ENCODE data around the gene FCRL6. TPM values are rescaled to one million over a fixed set of nuclear protein-coding genes. Genes with fewer than 3 reads are reported as not detected.

The FCRL6 gene
- total RNA-seq, 3 donors from 2014 or later (not counting 1 experiment from before 2014, with no cell fraction given), result 138 to 309 (median 298) TPM

DNA sequence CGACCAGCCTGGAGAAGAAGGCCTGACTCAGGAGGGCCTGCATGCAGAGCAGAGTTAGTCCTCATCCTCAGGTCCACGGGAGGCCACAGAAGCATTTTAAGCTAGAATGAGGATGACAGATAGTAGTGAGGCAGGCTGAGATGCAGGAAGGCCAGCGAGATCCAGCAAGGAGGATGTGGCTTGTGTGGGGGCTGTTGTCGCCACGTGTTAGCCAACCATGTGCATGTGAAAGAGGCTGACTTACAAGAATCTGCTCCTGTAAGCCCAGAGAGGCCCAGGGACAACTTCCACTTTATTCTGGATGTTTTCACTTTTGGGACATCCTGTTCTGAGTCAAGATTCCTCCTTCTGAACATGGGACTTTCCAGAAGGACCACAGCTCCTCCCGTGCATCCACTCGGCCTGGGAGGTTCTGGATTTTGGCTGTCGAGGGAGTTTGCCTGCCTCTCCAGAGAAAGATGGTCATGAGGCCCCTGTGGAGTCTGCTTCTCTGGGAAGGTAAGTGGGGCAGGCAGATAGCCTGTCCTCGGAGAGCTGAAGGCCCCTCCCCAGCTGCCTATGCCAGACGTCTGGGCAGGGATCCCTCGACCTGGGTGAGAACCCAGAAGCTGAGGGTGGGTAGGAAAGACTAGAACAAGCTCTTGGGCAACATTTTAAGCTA, 24.4 kb downstream of the FCRL6 start, which contains the start of gene SLAMF8:
SLAMF8 (plus strand) TSS at position 433 of the 661 bp plus-strand sequence; CDS start at position 459, 26 bp downstream.
- peaks cover 24% of the 10 kb centered on the region for H3K9me3 ChIP-seq (ENCODE audit: control insufficient read depth, insufficient read depth, low read length)
- H3K4me3 ChIP-seq (ENCODE audit: low read length), result peak within 1 kb of the TSS; percentile 3
- Mint-ChIP-seq H3K36me3 (peaks cover 10% of the 10 kb centered on the region), H3K4me3 (peak within 1 kb of the TSS; percentile 62), H3K27ac (peak within 1 kb of the TSS; percentile 90 to 92), H3K4me1 (peaks cover 85 to 92% of the 10 kb centered on the region in 2 donors), H3K27me3 (ENCODE audit: low read depth in 2 of 2) (peaks cover 20 to 24% of the 10 kb centered on the region in 2 donors), H3K9me3 (peaks cover 5 to 6% of the 10 kb centered on the region in 2 donors)
- H3K27ac ChIP-seq (ENCODE audit: low read length), result peak within 1 kb of the TSS; percentile 42
- DNase-seq (peak; percentile 80 to 81), ATAC-seq (peak; percentile 78 to 87 (median 85))
- H3K36me3 ChIP-seq (ENCODE audit: control insufficient read depth, insufficient read depth, low read length), result no peaks in the 10 kb centered on the region
- WGBS (ENCODE audit: insufficient coverage), result 30% methylated on average over 11 of the region's 11 CpGs
- intact Hi-C loops (cut with micrococcal nuclease), result loop anchor here (2.0 to 10.0 kb wide), 2 partner anchors 26 to 1248 kb away; no protein-coding TSS in a partner anchor
- no peaks in the 10 kb centered on the region for H3K27me3 ChIP-seq (ENCODE audit: control insufficient read depth, insufficient read depth, low read length)
- peaks cover 86% of the 10 kb centered on the region for H3K4me1 ChIP-seq (ENCODE audit: control insufficient read depth, insufficient read depth, low read length)
- TF ChIP-seq CTCF (IDR thresholded peaks at IDR 0.05), result no peak

GRCh38 chr1:159827102-159827490, 24.9 kb downstream of the FCRL6 start:
- DNase-seq (peak; percentile 23 to 47), ATAC-seq (peak; percentile 54 to 60 (median 59))
- Mint-ChIP-seq H3K4me1 (peaks cover 80 to 87% of the 10 kb centered on the region in 2 donors), H3K27me3 (ENCODE audit: low read depth in 2 of 2) (peaks cover 20 to 25% of the 10 kb centered on the region in 2 donors), H3K27ac (peak overlapping the region; percentile 90 to 92), H3K36me3 (peaks cover 10% of the 10 kb centered on the region), H3K4me3 (peak overlapping the region; percentile 62), H3K9me3 (peaks cover 5 to 6% of the 10 kb centered on the region in 2 donors)
- intact Hi-C loops (cut with micrococcal nuclease), result loop anchor here (2.0 to 10.0 kb wide), 2 partner anchors 26 to 1248 kb away; no protein-coding TSS in a partner anchor
- Histone ChIP-seq H3K4me3 (ENCODE audit: low read length) (peak overlapping the region; percentile 3), H3K9me3 (ENCODE audit: control insufficient read depth, insufficient read depth, low read length) (peaks cover 24% of the 10 kb centered on the region), H3K27ac (ENCODE audit: low read length) (peak overlapping the region; percentile 42), H3K36me3 (ENCODE audit: control insufficient read depth, insufficient read depth, low read length) (no peaks in the 10 kb centered on the region), H3K27me3 (ENCODE audit: control insufficient read depth, insufficient read depth, low read length) (no peaks in the 10 kb centered on the region), H3K4me1 (ENCODE audit: control insufficient read depth, insufficient read depth, low read length) (peaks cover 81% of the 10 kb centered on the region)
- WGBS (ENCODE audit: insufficient coverage), result 58% methylated on average over 6 of the region's 6 CpGs
- no peak for TF ChIP-seq CTCF (IDR thresholded peaks at IDR 0.05)

GRCh38 chr1:159827549-159827948, 25.4 kb downstream of the FCRL6 start:
- no peaks in the 10 kb centered on the region for H3K27me3 ChIP-seq (ENCODE audit: control insufficient read depth, insufficient read depth, low read length)
- no peak overlapping the region for H3K4me3 ChIP-seq (ENCODE audit: low read length)
- ATAC-seq (peak in 2 of 3 donors; percentile 24 to 25), DNase-seq (peak in 1 of 2 donors; percentile 72)
- intact Hi-C loops (cut with micrococcal nuclease), result loop anchor here (2.0 to 10.0 kb wide), 2 partner anchors 27 to 1247 kb away; no protein-coding TSS in a partner anchor
- H3K36me3 ChIP-seq (ENCODE audit: control insufficient read depth, insufficient read depth, low read length), result no peaks in the 10 kb centered on the region
- peak overlapping the region; percentile 42 for H3K27ac ChIP-seq (ENCODE audit: low read length)
- H3K4me1 ChIP-seq (ENCODE audit: control insufficient read depth, insufficient read depth, low read length), result peaks cover 78% of the 10 kb centered on the region
- Mint-ChIP-seq H3K27ac (peak overlapping the region; percentile 90 to 92), H3K4me1 (peaks cover 75 to 83% of the 10 kb centered on the region in 2 donors), H3K9me3 (peaks cover 5 to 6% of the 10 kb centered on the region in 2 donors), H3K36me3 (peaks cover 10% of the 10 kb centered on the region), H3K27me3 (ENCODE audit: low read depth in 2 of 2) (peaks cover 20 to 24% of the 10 kb centered on the region in 2 donors), H3K4me3 (peak overlapping the region; percentile 62)
- TF ChIP-seq CTCF (IDR thresholded peaks at IDR 0.05), result no peak
- 35% methylated on average over 2 of the region's 3 CpGs for WGBS (ENCODE audit: insufficient coverage)
- H3K9me3 ChIP-seq (ENCODE audit: control insufficient read depth, insufficient read depth, low read length), result peaks cover 24% of the 10 kb centered on the region

Measured in natural killer cell (primary cell).